Measurements from ENCODE around the gene TEX51.

TEX51 gene

GRCh38 chr2:126893606-126894005, 5.1 kb upstream of the TEX51 start:
- no peak for DNase-seq

GRCh38 chr2:126894082-126894481, 4.6 kb upstream of the TEX51 start:
- DNase-seq, result no peak

GRCh38 chr2:126894585-126895182, 4.0 kb upstream of the TEX51 start:
- DNase-seq, result no peak

DNA sequence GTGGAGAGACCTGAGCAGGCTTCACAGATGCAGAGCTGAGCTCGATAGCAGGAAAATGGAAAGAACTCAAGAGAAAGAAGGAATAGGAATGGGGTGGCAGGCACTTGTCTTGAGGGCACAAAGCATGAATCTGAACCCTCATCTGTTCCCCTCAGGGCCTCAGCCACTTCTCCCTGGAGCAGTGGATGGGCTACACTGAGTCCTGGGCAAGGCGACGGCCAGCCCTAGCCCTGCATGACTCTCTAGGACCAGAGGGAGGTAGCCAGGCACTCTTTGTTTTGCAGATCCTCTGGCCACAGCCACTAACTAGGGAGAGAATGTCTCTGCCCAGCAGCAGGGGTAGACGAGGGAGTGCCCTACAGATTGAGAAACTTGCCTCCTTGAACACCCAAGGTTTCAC, 3.4 kb upstream of the TEX51 start:
- DNase-seq, result no peak

DNA sequence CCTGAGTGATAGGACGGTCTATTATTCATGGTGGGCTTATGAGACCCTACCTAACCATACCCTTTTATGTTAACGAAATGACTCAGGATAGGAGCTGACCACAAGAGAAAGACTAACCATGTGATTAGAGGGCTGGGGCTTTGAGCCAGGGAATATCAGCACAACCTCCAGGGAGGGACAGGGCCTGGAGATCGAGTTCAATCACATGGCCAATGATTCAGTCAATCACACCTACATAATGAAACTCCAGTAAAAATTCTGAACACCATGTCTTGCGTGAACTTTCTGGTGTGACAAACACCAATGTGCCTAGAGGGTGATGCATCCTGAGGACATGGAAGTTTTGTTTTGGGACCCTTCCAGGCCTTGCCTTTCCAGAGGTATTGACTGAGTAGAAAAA, 2.2 kb upstream of the TEX51 start:
- no peak for DNase-seq

DNA sequence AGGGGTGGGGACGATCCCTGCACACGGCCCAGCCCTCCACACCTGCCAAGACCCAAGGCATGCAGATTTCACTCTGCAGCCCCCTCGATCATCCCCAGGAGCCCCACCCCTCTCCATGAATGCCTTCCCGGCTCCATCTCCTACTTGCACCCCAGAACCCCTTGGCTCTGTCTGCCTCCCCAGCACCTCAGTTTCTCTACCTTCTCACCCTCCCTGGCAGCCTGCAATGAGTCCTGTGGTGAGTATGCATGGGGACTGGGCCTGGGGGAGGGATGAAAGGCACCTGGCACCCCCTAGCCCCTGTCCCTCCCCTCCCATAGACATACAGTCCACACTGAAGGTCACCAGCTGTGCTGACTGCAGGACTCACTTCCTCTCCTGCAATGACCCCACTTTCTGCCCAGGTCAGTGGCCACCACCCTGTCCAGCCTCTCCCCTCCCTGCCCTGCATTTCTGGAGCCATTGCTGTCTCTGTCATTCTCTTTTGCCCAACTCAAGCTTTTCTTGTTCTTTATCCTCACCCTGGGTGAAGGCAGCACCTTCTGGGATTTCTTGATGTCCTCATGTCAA, 1.0 kb downstream of the TEX51 start:
- no peak for DNase-seq

- DNase-seq, result no peak
Measured at GRCh38 chr2:126900646-126901319, 2.1 kb downstream of the TEX51 start.

DNA sequence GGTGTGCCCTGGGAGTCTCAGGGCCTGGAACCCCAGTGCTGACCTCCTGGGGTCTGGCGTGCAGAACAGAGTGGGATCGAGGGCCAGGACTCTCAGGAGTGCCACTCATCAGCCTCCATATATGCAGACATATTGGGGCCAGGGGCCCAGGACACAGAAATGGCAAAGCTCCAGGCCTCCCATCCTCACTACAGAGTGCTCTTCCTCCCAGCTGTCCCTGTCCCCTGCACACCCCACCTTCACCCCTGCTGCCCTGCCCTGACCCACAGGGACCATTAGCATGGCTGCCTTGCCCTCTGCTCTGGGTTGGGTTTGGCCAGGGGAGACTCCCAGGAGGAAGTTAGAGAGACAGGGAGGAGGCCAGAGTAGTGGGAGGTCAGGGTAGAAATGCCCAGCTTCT, 2.8 kb downstream of the TEX51 start:
- no peak for DNase-seq

DNA sequence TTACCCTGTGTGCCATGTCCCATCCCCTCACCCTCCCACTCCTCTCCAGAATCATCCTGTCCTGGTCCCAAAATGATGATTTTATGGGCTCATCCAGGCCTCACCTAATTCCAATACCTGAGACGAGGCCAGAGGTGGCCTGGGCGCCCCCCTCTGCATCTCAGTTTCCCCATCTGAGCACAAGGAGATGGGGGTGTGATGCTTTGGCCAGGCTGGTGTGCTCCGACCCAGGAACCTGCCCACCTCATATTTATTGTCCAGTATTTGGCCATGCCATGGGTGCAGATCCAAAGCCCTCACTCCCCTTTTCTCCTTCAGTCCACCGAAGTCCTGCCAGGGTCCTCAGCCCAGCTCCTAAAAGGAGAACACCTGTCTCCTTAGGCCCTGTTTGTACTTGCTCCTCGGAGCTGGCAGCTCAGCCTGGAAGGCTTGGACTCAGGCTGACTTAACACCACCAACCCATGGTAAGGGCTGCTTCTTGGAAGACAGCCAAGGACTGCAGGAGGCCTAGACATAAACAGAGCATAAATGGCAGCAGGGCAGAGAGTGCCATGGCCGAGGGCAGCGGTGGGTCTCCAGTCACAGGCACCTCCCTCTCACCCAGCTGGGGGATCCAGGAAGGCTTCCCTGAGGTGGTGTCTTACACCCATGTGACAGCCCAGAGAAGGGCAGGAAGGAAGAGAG, 3.6 kb downstream of the TEX51 start:
- DNase-seq, result no peak

GRCh38 chr2:126902859-126903258, 4.2 kb downstream of the TEX51 start:
- no peak for DNase-seq

DNA sequence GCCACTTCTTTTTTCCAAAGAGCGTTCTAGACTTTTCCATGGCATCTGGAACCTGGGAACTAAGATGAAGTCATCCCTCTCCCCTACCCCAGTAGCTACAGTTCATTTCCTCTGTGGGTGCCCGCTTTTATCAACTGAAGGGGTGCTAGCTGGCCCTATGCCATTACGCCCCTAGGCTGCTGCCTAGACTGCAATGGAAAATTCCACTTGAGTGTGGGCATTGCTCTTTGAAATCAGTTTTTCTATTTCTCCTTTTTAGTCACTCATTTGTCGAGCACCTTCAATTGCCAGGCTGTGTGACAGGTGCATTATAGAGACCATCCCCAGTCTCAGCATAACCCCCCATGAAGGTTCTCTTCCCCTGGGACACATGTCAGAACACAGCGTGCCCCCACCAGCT, 7.3 kb downstream of the TEX51 start:
- no peak for DNase-seq

DNA sequence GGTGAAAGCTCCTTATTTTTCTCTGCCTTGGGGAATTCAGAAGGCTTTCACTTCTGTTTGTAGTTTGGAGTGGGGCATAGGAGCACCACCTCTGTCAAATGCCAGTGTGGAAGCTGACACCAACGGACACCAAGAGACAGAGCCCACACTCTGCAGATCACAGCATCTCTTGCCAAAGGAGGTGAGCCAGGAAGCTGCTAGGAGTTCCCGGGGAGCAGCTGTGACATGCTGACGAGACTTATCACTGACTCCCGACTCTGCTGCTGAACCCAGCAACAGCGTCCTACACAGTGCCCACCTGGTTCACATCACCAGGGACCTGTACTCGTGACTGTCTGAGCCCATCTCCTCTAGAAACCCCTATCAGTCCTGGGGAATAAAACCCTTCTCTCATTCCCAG, 8.1 kb downstream of the TEX51 start:
- no peak for DNase-seq

DNA sequence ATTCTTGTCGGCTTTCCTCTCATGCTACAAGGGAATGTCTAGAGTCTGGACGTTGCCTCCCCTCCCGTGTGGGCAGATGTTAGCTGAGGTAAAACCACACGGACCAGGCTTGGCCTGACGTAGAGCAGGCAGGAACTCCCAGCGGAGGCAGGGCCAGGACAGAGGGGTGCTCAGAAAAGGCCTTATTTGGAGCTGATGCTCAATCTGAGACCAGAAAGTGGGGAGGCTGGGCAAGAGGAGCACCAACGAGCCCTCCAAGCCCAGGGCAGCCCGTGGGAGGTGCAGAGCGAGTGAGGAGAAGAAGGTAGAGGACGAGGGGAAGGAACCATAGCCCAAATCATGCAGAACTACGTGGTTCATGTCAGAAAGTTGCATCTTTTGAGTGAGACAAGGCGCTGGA, 9.0 kb downstream of the TEX51 start:
- DNase-seq, result no peak

- no peak for DNase-seq
Measured at GRCh38 chr2:126908721-126909177, 10.1 kb downstream of the TEX51 start.

DNA sequence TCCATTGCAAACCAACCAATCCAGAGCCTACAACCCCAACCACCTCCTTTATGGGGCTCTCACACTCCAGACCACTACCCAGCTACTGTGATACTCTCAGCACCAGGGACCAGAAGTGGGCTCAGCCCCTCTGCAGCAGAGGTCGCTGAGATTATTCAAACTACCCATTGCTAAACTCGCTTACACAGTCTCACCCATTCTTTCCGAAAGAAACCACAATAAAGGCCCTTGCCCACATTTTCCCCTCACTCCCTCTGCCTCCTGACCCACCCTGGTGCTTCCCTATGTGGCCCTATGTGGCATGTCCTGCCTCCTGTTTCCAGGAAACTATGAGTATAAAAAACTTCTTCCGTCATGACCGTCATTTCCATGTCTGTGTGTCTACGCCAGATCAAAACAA, 10.7 kb downstream of the TEX51 start:
- no peak for DNase-seq

GRCh38 chr2:126909781-126910180, 11.1 kb downstream of the TEX51 start:
- no peak for DNase-seq

- no peak for DNase-seq
Measured at GRCh38 chr2:126910637-126911036, 11.9 kb downstream of the TEX51 start.

DNA sequence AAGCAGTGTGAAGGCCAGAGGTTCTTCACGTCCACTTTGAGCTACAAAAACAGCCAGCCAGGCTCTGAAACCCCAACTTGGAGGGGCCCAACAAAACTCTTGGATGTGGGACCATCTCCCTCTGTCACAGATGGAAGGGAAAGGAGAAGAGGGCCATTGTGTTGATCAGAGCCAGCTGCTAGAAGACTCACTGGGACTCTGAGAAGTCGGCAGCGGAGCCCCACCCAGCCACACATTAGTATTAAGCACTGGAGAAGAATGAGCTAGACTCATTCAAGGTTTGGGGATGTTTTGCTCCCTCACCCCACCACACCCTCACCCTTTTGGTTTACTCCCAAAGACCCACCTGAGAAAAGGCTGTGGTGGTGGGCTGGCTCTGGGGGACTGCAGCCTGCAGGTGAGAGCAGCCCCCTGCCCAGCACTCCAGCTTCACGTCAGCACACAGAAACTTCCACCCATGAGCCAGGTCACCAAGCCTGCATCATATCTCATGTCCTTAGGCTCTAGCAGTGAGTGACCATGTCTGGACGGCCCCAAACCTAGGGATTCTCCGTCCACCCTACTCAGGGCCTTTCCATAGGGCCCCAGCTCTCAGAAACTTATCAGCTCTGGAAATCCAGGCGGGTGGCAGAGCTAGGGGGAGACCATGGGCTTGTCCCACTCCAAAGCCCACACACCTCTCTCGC, 12.6 kb downstream of the TEX51 start:
- DNase-seq, result no peak

DNA sequence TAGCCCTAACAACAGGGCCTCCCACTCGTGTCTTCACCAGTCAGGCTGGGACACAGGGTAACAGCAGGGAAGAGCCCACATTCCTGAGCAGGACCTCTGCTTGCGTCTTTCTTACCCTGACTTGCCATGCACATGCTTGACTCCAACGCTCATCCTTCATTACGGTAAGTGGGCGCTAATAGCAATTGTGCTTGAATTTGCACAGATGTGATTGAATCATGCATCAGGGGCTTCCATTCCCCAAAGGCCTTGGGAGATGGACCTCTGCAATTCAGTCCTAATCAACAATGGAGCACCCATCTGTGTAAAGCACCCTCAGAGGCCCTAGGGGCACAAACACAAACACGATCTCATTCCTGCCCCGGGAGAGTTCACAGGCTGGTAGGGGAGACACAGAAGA, 13.5 kb downstream of the TEX51 start:
- no peak for DNase-seq

DNA sequence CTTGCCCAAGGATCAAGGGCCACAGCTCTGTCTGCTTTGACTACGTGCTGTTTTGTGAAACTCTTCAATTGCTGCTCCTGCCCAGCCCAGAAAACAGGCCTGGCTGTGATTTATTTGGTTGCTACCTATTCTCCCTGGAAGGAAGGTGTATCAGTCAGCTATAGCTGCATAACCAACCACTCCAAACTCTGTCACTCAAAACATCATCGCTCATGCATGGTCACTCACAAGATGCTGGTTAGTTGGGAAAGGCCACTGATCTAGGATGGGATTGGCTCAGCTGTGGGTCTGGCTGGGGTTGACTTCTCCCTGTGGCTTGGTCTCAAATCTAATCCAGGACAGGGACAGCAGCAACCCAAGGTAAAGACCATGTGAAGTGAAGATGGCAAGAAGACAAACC, 14.6 kb downstream of the TEX51 start:
- no peak for DNase-seq

GRCh38 chr2:126913881-126914615, 15.4 kb downstream of the TEX51 start:
- DNase-seq, result no peak

- no peak for DNase-seq
Measured at GRCh38 chr2:126914811-126915500, 16.3 kb downstream of the TEX51 start.

Measured in right hindlimb (tissue), 1 donor.